HL-60 (cell line): ENCODE data around the gene TRMT2B.
A peak's percentile ranks its signal among the peaks of the same experiment; 100 is the strongest.
"Not testable (repeated sequence)": the region's sequence is repeated elsewhere in the genome, so short reads cannot be mapped to it uniquely, and the experiment has no call there.

Experiments
- DNase-seq, 2 experiments: peaks; one replicate each; pipeline ENCODE4 v3.0.0-alpha.2; 2010 to 2020; ENCODE audit warnings: low read depth in 1 of 2, low spot score in 1 of 2
- H3K27ac ChIP-seq: fragments of 250-450 bp; sonication (Bioruptor Pico); replicated peaks from 2 replicates; pipeline ENCODE4 v1.5.1; 2020; ENCODE audit warnings: mild to moderate bottlenecking, moderate library complexity
- H3K27me3 ChIP-seq: fragments of 250-450 bp; sonication (Bioruptor Pico); 2 replicates; pipeline ENCODE4 v1.5.1; 2021; ENCODE audit warnings: mild to moderate bottlenecking, moderate library complexity; ENCODE audit not compliant: insufficient read depth, poor library complexity, severe bottlenecking
- H3K4me3 ChIP-seq: replicated peaks from 2 replicates; pipeline ENCODE4 v1.5.1; 2011; ENCODE audit warnings: mild to moderate bottlenecking, control low read depth, low read length; ENCODE audit not compliant: insufficient read depth
- CTCF ChIP-seq: IDR thresholded peaks from one replicate; pipeline ENCODE4 v1.5.1; 2011; ENCODE audit warnings: low read length, control low read depth, inconsistent platforms; ENCODE audit not compliant: insufficient read depth
- GABPA ChIP-seq: IDR thresholded peaks from 2 replicates; pipeline ENCODE4 v1.6.1; 2012; ENCODE audit warnings: low read depth
- POLR2AphosphoS5 ChIP-seq: IDR thresholded peaks from 2 replicates; pipeline ENCODE4 v1.6.1; 2012; ENCODE audit warnings: low read depth
- REST ChIP-seq: IDR thresholded peaks from 2 replicates; pipeline ENCODE4 v1.6.1; 2012; ENCODE audit warnings: low read depth; ENCODE audit not compliant: insufficient replicate concordance
- SPI1 ChIP-seq: IDR thresholded peaks from 2 replicates; pipeline ENCODE4 v1.6.1; 2012; ENCODE audit warnings: low read depth, mild to moderate bottlenecking, borderline replicate concordance

The TRMT2B gene

GRCh38 chrX:101057093-101057714, 5.3 kb upstream of the TRMT2B start:
- DNase-seq, result peak in 1 of 2 experiments; percentile 2
- TF ChIP-seq POLR2AphosphoS5 (no peak), REST (no peak), SPI1 (peak; percentile 86)
- Histone ChIP-seq H3K27ac (no peak overlapping the region), H3K4me3 (no peak overlapping the region), H3K27me3 (no peaks in the 10 kb centered on the region)

GRCh38 chrX:101056551-101056950, 4.6 kb upstream of the TRMT2B start:
- not testable (repeated sequence) for H3K27ac ChIP-seq, DNase-seq, H3K27me3 ChIP-seq, H3K4me3 ChIP-seq

DNA sequence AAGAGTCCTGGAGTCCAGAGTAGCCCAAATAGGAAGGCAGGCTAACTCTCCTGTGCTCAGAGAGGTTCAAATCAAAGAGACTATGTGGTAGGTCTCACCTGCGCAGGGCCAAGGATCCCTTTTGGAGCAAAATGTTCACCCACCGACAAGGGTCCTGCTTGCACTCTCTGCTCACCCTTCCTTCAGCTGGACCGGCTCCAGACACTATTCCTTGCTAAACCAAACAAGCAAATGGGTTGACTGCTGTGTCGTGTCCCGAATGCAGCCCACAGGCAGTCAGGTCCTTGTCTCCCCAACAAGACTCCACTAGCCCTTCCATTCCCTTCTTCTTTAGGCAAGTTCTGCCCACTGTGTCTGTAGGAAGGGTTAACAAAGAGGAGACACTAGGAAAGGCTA, 760 bp downstream of the TRMT2B start:
- H3K27ac ChIP-seq, result peak overlapping the region; percentile 93
- no peak for TF ChIP-seq GABPA
- TF ChIP-seq REST, result no peak
- no peak for TF ChIP-seq POLR2AphosphoS5
- TF ChIP-seq CTCF, result no peak
- peak overlapping the region; percentile 57 for H3K4me3 ChIP-seq
- DNase-seq, result no peak
- H3K27me3 ChIP-seq, result no peaks in the 10 kb centered on the region

GRCh38 chrX:101040197-101040596, 11.7 kb downstream of the TRMT2B start:
- DNase-seq, result no peak

More at GRCh38 chrX:101040197-101040596, 11.7 kb downstream of the TRMT2B start:
- TF ChIP-seq REST (no peak), CTCF (no peak), SPI1 (no peak), GABPA (no peak), POLR2AphosphoS5 (no peak)
- no peak overlapping the region for H3K27ac ChIP-seq
- H3K27me3 ChIP-seq, result no peaks in the 10 kb centered on the region
- H3K4me3 ChIP-seq, result no peak overlapping the region
